Calu3 (cell line): ENCODE data around the gene F10. TPM values are rescaled to one million over a fixed set of nuclear protein-coding genes. Genes with fewer than 3 reads are reported as not detected.

Experiments used
- BruUV-seq: library from RNA; stranded (reverse); fragments of 400-500 nt; replicated peaks from 2 replicates; lab custom pipeline; 2021; lab: Mats Ljungman, UMichigan
- CTCF ChIA-PET: fragments of 300-600 bp; sonication (Branson Sonifier 250); formaldehyde crosslinking; loops from one replicate; lab custom pipeline; 2022; ENCODE audit warnings: antibody characterized with exemption; lab: Charles Lee
- DNase-seq: peaks from one replicate; pipeline ENCODE4 v3.0.0; 2022
- H3K27ac Mint-ChIP-seq: one replicate; pipeline ENCODE4 v1.8.0; 2022; ENCODE audit warnings: mixed read lengths; ENCODE audit not compliant: unreplicated experiment
- H3K27me3 Mint-ChIP-seq: one replicate; pipeline ENCODE4 v1.8.0; 2022; ENCODE audit warnings: mixed read lengths; ENCODE audit not compliant: unreplicated experiment
- H3K36me3 Mint-ChIP-seq: one replicate; pipeline ENCODE4 v1.8.0; 2022; ENCODE audit warnings: mild to moderate bottlenecking, moderate library complexity, mixed read lengths; ENCODE audit not compliant: insufficient read depth, unreplicated experiment
- H3K4me1 Mint-ChIP-seq: one replicate; pipeline ENCODE4 v1.8.0; 2022; ENCODE audit warnings: mild to moderate bottlenecking, low read depth, mixed read lengths; ENCODE audit not compliant: unreplicated experiment
- H3K4me3 Mint-ChIP-seq: one replicate; pipeline ENCODE4 v1.8.0; 2022; ENCODE audit warnings: mild to moderate bottlenecking, low read depth, moderate library complexity, mixed read lengths; ENCODE audit not compliant: unreplicated experiment
- H3K9me3 Mint-ChIP-seq: one replicate; pipeline ENCODE4 v1.8.0; 2022; ENCODE audit warnings: low read depth, mixed read lengths; ENCODE audit not compliant: unreplicated experiment
- intact Hi-C: fragments of 100-400 bp; cut with micrococcal nuclease; formaldehyde crosslinking; loops from one replicate; pipeline ENCODE4 v1.10.0; 2022; ENCODE audit not compliant: unreplicated experiment
- total RNA-seq: library from RNA; stranded (reverse); gene quantifications from 2 replicates; pipeline ENCODE4 v1.2.3, GENCODE V29; 2022
- TF ChIP-seq, protein P1 (sequence below): fragments of 200-600 bp; IDR thresholded peaks from one replicate; pipeline ENCODE4 v1.8.0; 2022; ENCODE audit warnings: antibody characterized with exemption; ENCODE audit not compliant: unreplicated experiment

The F10 gene
- total RNA-seq, 1 experiment from 2014 or later, result not detected

DNA sequence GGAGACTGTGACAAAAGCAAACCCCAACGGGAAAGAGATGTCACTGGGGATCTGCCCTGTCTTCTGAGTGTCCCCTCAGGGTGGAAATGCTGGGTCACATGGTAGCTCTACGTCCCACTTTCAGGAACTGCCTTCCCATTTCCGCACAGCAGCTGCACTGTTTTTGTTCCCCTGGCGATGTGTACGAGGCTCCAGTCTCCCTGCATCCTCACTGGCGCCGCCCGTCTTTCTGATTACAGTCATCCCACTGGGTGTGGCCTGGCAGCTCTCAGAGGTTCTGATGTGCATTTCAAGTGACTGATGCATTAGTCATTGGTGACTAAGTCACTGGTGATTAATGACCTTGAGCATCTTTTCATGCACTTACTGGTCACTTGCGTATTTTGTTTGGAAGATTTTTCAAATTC lies 64.7 kb downstream of the F10 start:
- no peaks in the 10 kb centered on the region for H3K27me3 Mint-ChIP-seq
- peak overlapping the region; percentile 58 for H3K27ac Mint-ChIP-seq
- BruUV-seq, result no TSS peak
- TF ChIP-seq, protein P1, sequence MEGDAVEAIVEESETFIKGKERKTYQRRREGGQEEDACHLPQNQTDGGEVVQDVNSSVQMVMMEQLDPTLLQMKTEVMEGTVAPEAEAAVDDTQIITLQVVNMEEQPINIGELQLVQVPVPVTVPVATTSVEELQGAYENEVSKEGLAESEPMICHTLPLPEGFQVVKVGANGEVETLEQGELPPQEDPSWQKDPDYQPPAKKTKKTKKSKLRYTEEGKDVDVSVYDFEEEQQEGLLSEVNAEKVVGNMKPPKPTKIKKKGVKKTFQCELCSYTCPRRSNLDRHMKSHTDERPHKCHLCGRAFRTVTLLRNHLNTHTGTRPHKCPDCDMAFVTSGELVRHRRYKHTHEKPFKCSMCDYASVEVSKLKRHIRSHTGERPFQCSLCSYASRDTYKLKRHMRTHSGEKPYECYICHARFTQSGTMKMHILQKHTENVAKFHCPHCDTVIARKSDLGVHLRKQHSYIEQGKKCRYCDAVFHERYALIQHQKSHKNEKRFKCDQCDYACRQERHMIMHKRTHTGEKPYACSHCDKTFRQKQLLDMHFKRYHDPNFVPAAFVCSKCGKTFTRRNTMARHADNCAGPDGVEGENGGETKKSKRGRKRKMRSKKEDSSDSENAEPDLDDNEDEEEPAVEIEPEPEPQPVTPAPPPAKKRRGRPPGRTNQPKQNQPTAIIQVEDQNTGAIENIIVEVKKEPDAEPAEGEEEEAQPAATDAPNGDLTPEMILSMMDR, result no peak
- CTCF ChIA-PET, result no interaction called here
- intact Hi-C loops, result no loop called here
- DNase-seq, result peak; percentile 74
- H3K9me3 Mint-ChIP-seq, result no peaks in the 10 kb centered on the region
- no peak overlapping the region for H3K4me3 Mint-ChIP-seq
- H3K36me3 Mint-ChIP-seq, result peaks cover 14% of the 10 kb centered on the region
- H3K4me1 Mint-ChIP-seq, result no peaks in the 10 kb centered on the region

DNA sequence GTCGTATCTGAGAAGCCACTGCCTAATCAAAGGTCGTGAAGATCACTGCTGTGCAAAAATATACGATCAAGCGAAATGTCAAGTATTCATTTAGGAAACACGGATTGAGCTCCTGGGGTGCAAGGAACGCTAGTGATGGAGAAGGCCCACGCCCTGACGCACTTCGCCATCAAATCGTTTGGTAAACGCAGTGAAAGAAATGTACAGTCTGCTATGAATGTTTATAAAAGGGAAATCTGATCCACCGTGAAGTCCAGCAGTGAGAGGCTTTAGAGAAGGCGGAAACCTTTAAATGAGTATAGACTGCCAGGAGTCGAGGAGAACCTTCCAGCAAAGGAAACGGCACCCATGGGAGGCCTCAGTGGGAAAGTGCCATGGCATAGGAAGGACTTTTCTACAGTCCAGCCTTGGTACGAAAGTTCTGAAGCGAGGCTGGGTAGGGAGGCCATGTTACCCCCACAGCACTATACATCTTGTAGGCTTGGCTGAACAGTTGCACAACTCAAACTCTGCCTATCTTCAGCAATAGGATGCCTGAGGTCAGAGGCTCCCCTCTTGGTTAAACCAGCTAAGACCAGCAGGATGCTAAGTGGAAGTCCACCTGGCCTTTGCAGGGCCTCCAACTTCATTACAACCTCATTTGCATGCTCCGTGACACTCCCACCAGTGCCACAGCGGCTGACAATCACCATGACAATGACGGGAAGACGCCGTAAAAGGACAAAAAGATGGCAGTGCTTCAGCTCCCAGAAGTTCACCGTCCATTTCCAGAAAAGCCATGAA lies 65.5 kb downstream of the F10 start:
- H3K4me1 Mint-ChIP-seq, result no peaks in the 10 kb centered on the region
- DNase-seq, result no peak
- no peaks in the 10 kb centered on the region for H3K27me3 Mint-ChIP-seq
- TF ChIP-seq, protein P1, result no peak
- H3K36me3 Mint-ChIP-seq, result peaks cover 14% of the 10 kb centered on the region
- H3K9me3 Mint-ChIP-seq, result no peaks in the 10 kb centered on the region
- intact Hi-C loops, result no loop called here
- H3K27ac Mint-ChIP-seq, result no peak overlapping the region
- CTCF ChIA-PET, result no interaction called here
- no peak overlapping the region for H3K4me3 Mint-ChIP-seq
- BruUV-seq, result no TSS peak

GRCh38 chr13:113190181-113190580 lies 67.6 kb downstream of the F10 start:
- DNase-seq, result no peak
- no TSS peak for BruUV-seq
- peaks cover 19% of the 10 kb centered on the region for H3K36me3 Mint-ChIP-seq
- TF ChIP-seq, protein P1, result no peak
- no peaks in the 10 kb centered on the region for H3K9me3 Mint-ChIP-seq
- H3K4me1 Mint-ChIP-seq, result no peaks in the 10 kb centered on the region
- intact Hi-C loops, result no loop called here
- H3K4me3 Mint-ChIP-seq, result no peak overlapping the region
- CTCF ChIA-PET, result no interaction called here
- H3K27ac Mint-ChIP-seq, result no peak overlapping the region
- no peaks in the 10 kb centered on the region for H3K27me3 Mint-ChIP-seq

DNA sequence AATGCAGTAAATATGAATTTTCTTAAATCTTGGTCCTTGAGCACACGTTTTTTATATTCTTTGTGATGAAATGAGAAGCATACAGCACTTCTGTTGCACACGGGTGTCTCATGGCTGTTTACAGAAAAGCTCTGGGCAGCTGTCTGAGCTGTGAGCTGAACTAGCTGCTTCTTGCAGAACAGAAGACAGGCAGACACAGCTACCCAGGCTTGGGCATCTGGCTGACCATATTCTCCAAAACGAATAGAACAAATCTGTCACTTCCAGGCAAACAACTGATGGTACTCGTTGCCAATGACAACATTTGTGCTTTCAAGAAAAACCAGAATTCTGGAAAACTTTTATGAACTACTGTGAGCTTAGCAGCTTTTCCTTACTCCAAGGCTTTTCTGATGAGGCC lies 69.7 kb downstream of the F10 start:
- CTCF ChIA-PET, result no interaction called here
- BruUV-seq, result no TSS peak
- no peaks in the 10 kb centered on the region for H3K9me3 Mint-ChIP-seq

More for the DNA sequence above, 69.7 kb downstream of the F10 start:
- no peak overlapping the region for H3K27ac Mint-ChIP-seq
- TF ChIP-seq, protein P1, result no peak
- H3K27me3 Mint-ChIP-seq, result no peaks in the 10 kb centered on the region
- H3K4me3 Mint-ChIP-seq, result no peak overlapping the region
- peaks cover 19% of the 10 kb centered on the region for H3K36me3 Mint-ChIP-seq
- intact Hi-C loops, result no loop called here
- H3K4me1 Mint-ChIP-seq, result no peaks in the 10 kb centered on the region
- DNase-seq, result no peak
